GM23338 (cell line): ENCODE data around the gene GRHPR. TPM values are rescaled to one million over a fixed set of nuclear protein-coding genes. Genes with fewer than 3 reads are reported as not detected.

Experiments used
- ATAC-seq: fragments of 200-7000 bp; cut with Tn5 transposase; 3 replicates; pipeline ENCODE4 v1.9.1; 2020
- DNase-seq: peaks from one replicate; pipeline ENCODE4 v3.0.0-alpha.2; 2015; ENCODE audit warnings: low spot score
- H2AFZ ChIP-seq: fragments of 200-600 bp; sonication (generic); 2 replicates; pipeline ENCODE4 v1.8.0; 2016; ENCODE audit warnings: antibody characterized with exemption, mild to moderate bottlenecking, moderate library complexity
- H3F3A ChIP-seq: fragments of 200-600 bp; sonication (generic); replicated peaks from 2 replicates; pipeline ENCODE4 v1.8.0; 2017; ENCODE audit warnings: antibody characterized with exemption, mixed run types, low read depth
- H3K27ac ChIP-seq: fragments of 200-600 bp; sonication (generic); 2 replicates; pipeline ENCODE4 v1.6.1; 2016; ENCODE audit warnings: low read depth
- H3K27me3 ChIP-seq: fragments of 200-600 bp; sonication (generic); 2 replicates; pipeline ENCODE4 v1.8.0; 2016; ENCODE audit warnings: mild to moderate bottlenecking, mixed run types, moderate library complexity; ENCODE audit not compliant: insufficient read depth
- H3K36me3 ChIP-seq: fragments of 200-600 bp; sonication (generic); 2 replicates; pipeline ENCODE4 v1.8.0; 2016; ENCODE audit warnings: mild to moderate bottlenecking; ENCODE audit not compliant: insufficient read depth
- H3K4me1 ChIP-seq: fragments of 200-600 bp; sonication (generic); 2 replicates; pipeline ENCODE4 v1.8.0; 2016; ENCODE audit warnings: mild to moderate bottlenecking, moderate library complexity; ENCODE audit not compliant: insufficient read depth
- H3K4me2 ChIP-seq: fragments of 200-600 bp; sonication (generic); 2 replicates; pipeline ENCODE4 v1.7.1; 2017; ENCODE audit warnings: mixed run types
- H3K4me3 ChIP-seq: fragments of 200-600 bp; sonication (generic); 2 replicates; pipeline ENCODE4 v1.6.1; 2016; ENCODE audit warnings: mixed run types
- H3K79me2 ChIP-seq: fragments of 200-600 bp; sonication (generic); replicated peaks from 2 replicates; pipeline ENCODE4 v1.8.0; 2017; ENCODE audit warnings: mild to moderate bottlenecking; ENCODE audit not compliant: insufficient read depth
- H3K9me2 ChIP-seq: fragments of 200-600 bp; sonication (generic); 2 replicates; pipeline ENCODE4 v1.8.0; 2017; ENCODE audit not compliant: insufficient read depth
- H4K20me1 ChIP-seq: fragments of 200-600 bp; sonication (generic); replicated peaks from 2 replicates; pipeline ENCODE4 v1.8.0; 2017; ENCODE audit warnings: mild to moderate bottlenecking; ENCODE audit not compliant: insufficient read depth
- H3K27ac Mint-ChIP-seq: 2 replicates; pipeline ENCODE4 v1.8.0; 2020; ENCODE audit warnings: inconsistent platforms, mild to moderate bottlenecking, moderate library complexity, mixed read lengths
- H3K27me3 Mint-ChIP-seq: 3 replicates; pipeline ENCODE4 v1.8.0; 2022; ENCODE audit warnings: low read depth, mild to moderate bottlenecking, moderate library complexity, mixed read lengths, inconsistent platforms; ENCODE audit not compliant: insufficient read depth, poor library complexity
- H3K36me3 Mint-ChIP-seq: 3 replicates; pipeline ENCODE4 v1.8.0; 2021; ENCODE audit warnings: low read depth, mild to moderate bottlenecking, inconsistent platforms, moderate library complexity, mixed read lengths
- H3K4me1 Mint-ChIP-seq: 3 replicates; pipeline ENCODE4 v1.8.0; 2020; ENCODE audit warnings: mild to moderate bottlenecking, inconsistent platforms, mixed read lengths
- H3K4me3 Mint-ChIP-seq: 3 replicates; pipeline ENCODE4 v1.8.0; 2021; ENCODE audit warnings: moderate library complexity, mild to moderate bottlenecking, inconsistent platforms, mixed read lengths
- H3K9me3 Mint-ChIP-seq: 3 replicates; pipeline ENCODE4 v1.8.0; 2020; ENCODE audit warnings: moderate library complexity, mild to moderate bottlenecking, inconsistent platforms, mixed read lengths
- CREB1 ChIP-seq: fragments of 250-450 bp; sonication (Bioruptor Pico); IDR thresholded peaks from 2 replicates; pipeline ENCODE4 v1.5.0; 2020; ENCODE audit warnings: low read depth, mild to moderate bottlenecking, moderate library complexity
- CTCF ChIP-seq, 2 experiments: fragments of 200-600 bp in 1 of 2; sonication (generic) in 1 of 2; conservative IDR thresholded peaks; 2 replicates each; pipeline versions ENCODE4 v1.5.1 to v1.6.1; 2016 to 2017; ENCODE audit warnings: antibody characterized with exemption in 2 of 2, low read depth in 2 of 2, mild to moderate bottlenecking in 2 of 2, moderate library complexity in 1 of 2
- ETS1 ChIP-seq: IDR thresholded peaks from 2 replicates; pipeline ENCODE4 v1.6.1; 2016; ENCODE audit warnings: antibody characterized with exemption
- EZH2 ChIP-seq: fragments of 200-600 bp; sonication (generic); IDR thresholded peaks from one replicate; pipeline ENCODE4 v1.8.0; 2017; ENCODE audit warnings: antibody characterized with exemption, mild to moderate bottlenecking, low read depth; ENCODE audit not compliant: unreplicated experiment
- EZH2phosphoT487 ChIP-seq: fragments of 200-600 bp; sonication (generic); IDR thresholded peaks from one replicate; pipeline ENCODE4 v1.8.1; 2018; ENCODE audit warnings: antibody characterized with exemption; ENCODE audit not compliant: unreplicated experiment
- JUNB ChIP-seq: IDR thresholded peaks from one replicate; pipeline ENCODE4 v1.6.1; 2016; ENCODE audit warnings: antibody characterized with exemption; ENCODE audit not compliant: unreplicated experiment
- NANOG ChIP-seq: IDR thresholded peaks from 2 replicates; pipeline ENCODE4 v1.6.1; 2016; ENCODE audit warnings: antibody characterized with exemption, borderline replicate concordance
- POLR2AphosphoS5 ChIP-seq: IDR thresholded peaks from 2 replicates; pipeline ENCODE4 v1.6.1; 2016; ENCODE audit warnings: antibody characterized with exemption, low read depth
- REST ChIP-seq: IDR thresholded peaks from one replicate; pipeline ENCODE4 v1.6.1; 2018; ENCODE audit warnings: antibody characterized with exemption; ENCODE audit not compliant: unreplicated experiment
- STAT1 ChIP-seq: IDR thresholded peaks from one replicate; pipeline ENCODE4 v1.6.1; 2016; ENCODE audit warnings: antibody characterized with exemption; ENCODE audit not compliant: unreplicated experiment
- ZNF114 ChIP-seq: fragments of 250-450 bp; sonication (Bioruptor Pico); IDR thresholded peaks from 2 replicates; pipeline ENCODE4 v1.5.0; 2020; ENCODE audit warnings: mild to moderate bottlenecking, moderate library complexity
- ZNF331 ChIP-seq: fragments of 250-450 bp; sonication (Bioruptor Pico); IDR thresholded peaks from 2 replicates; pipeline ENCODE4 v1.5.0; 2020; ENCODE audit warnings: low read depth, mild to moderate bottlenecking, moderate library complexity
- ZNF462 ChIP-seq: fragments of 250-450 bp; sonication (Bioruptor Pico); IDR thresholded peaks from 2 replicates; pipeline ENCODE4 v1.5.0; 2020; ENCODE audit warnings: mild to moderate bottlenecking, moderate library complexity
- polyA plus RNA-seq: library from polyadenylated mRNA; unstranded; fragments of >200 nt; fragmentation: Nextera tagmentation; extraction: Ambion mirVana; gene quantifications from 2 replicates; pipeline ENCODE4 v1.2.1, GENCODE V29; 2016
- total RNA-seq: library from RNA; depleted of rRNA; stranded (reverse); fragments of >200 nt; shearing (Covaris generic); gene quantifications from 2 replicates; pipeline ENCODE4 v1.2.3, GENCODE V29; 2014

Gene GRHPR
- total and polyA plus RNA-seq, 2 experiments from 2014 or later: 69.0 to 128 TPM

GRCh38 chr9:37420271-37421215 is 2.0 kb upstream of the GRHPR start:
- Histone ChIP-seq H3F3A (peaks cover 7% of the 10 kb centered on the region; the same call in 1 of the 2 replicates), H3K4me2 (no peak overlapping the region), H2AFZ (no peak overlapping the region), H3K27ac (no peak overlapping the region), H3K9me2 (no peaks in the 10 kb centered on the region), H3K79me2 (peaks cover 15% of the 10 kb centered on the region), H3K36me3 (no peaks in the 10 kb centered on the region), H3K27me3 (no peaks in the 10 kb centered on the region), H4K20me1 (0 out of 2 replicates have a peak, but pooled peaks cover 4% of the 10 kb centered on the region), H3K4me1 (peaks cover 20% of the 10 kb centered on the region), H3K4me3 (no peak overlapping the region)
- no peak for ATAC-seq
- peaks cover 4% of the 10 kb centered on the region; the same call in 1 of the 3 replicates for H3K36me3 Mint-ChIP-seq
- no peak overlapping the region for H3K4me3 Mint-ChIP-seq
- DNase-seq: no peak
- H3K4me1 Mint-ChIP-seq: peaks cover 24% of the 10 kb centered on the region
- no peak overlapping the region for H3K27ac Mint-ChIP-seq
- TF ChIP-seq STAT1: no peak
- no peak for TF ChIP-seq JUNB
- no peak for TF ChIP-seq REST
- TF ChIP-seq CTCF (conservative IDR thresholded peaks at IDR 0.05; ENCODE audit: low read depth in 2 of 2): no peak
- no peak for TF ChIP-seq ZNF331
- no peak for TF ChIP-seq POLR2AphosphoS5
- TF ChIP-seq EZH2: no peak
- TF ChIP-seq ZNF114: no peak
- no peak for TF ChIP-seq EZH2phosphoT487
- no peak for TF ChIP-seq NANOG
- no peak for TF ChIP-seq CREB1 (CRISPR knock-in tag)
- no peak for TF ChIP-seq ETS1
- TF ChIP-seq ZNF462 (CRISPR knock-in tag): no peak
- H3K9me3 Mint-ChIP-seq: no peaks in the 10 kb centered on the region
- peaks cover 12% of the 10 kb centered on the region for H3K27me3 Mint-ChIP-seq
